ENCODE data around the gene KDSR. TPM values are rescaled to one million over a fixed set of nuclear protein-coding genes. Genes with fewer than 3 reads are reported as not detected.

KDSR gene
- total and polyA plus RNA-seq, 2 of the 13 experiments (the other 11 are each of a cell fraction or from before 2014, with no cell fraction given): 10.4 to 20.9 TPM

- intact Hi-C loops (cut with micrococcal nuclease; ENCODE audit: unreplicated experiment) (no loop called here), in situ Hi-C loops (cut with HindIII; ENCODE audit: extremely low pct_ligation_motif_present, low pct_unique_long_range_greater_than_20kb) (no loop called here)
- no peak overlapping the region for H3K4me3 ChIP-seq (replicated peaks in 1 of 3; ENCODE audit: insufficient read depth in 1 of 3, low read depth in 2 of 3, low read length in 3 of 3)
- H3K4me1 ChIP-seq (ENCODE audit: insufficient read depth, low read length): no peaks in the 10 kb centered on the region
- H3K79me2 ChIP-seq (ENCODE audit: insufficient read depth, low read length): no peaks in the 10 kb centered on the region
- H3K9ac ChIP-seq (ENCODE audit: insufficient read depth, low read depth, low read length): no peak overlapping the region
- no peaks in the 10 kb centered on the region for H3K9me3 ChIP-seq (ENCODE audit: low read length)
- no peak overlapping the region for H2AFZ ChIP-seq (ENCODE audit: low read length)
- ATAC-seq: no peak
- WGBS (ENCODE audit: low lambda C conversion rate): 20% methylated on average over 2 of the region's 2 CpGs
- no peaks in the 10 kb centered on the region for H3K36me3 ChIP-seq (replicated peaks in 1 of 2; ENCODE audit: control insufficient read depth in 1 of 2, insufficient read depth in 2 of 2, low read length in 2 of 2)
- no peak for TF ChIP-seq GMEB2 (CRISPR knock-in tag; IDR thresholded peaks at IDR 0.05; ENCODE audit: low read depth)
- TF ChIP-seq RFX3 (CRISPR knock-in tag; IDR thresholded peaks at IDR 0.05): no peak
- TF ChIP-seq ZNF34 (CRISPR knock-in tag; IDR thresholded peaks at IDR 0.05; ENCODE audit: borderline replicate concordance): no peak
- no peak for TF ChIP-seq U2AF1 (optimal IDR thresholded peaks at IDR 0.05; ENCODE audit: low read depth, low read length)
- TF ChIP-seq SNAPC2 (CRISPR knock-in tag; IDR thresholded peaks at IDR 0.05): no peak
- peaks cover 0 to 26% of the 10 kb centered on the region in 2 experiments; a peak in 4 of 5 replicates for H3K27me3 ChIP-seq (ENCODE audit: control insufficient read depth in 1 of 2, insufficient read depth in 2 of 2, low read length in 2 of 2)
- H4K20me1 ChIP-seq (ENCODE audit: insufficient read depth, low read length): no peaks in the 10 kb centered on the region
- CTCF ChIA-PET (ENCODE audit: low intra/inter-chr PET ratio, low total read pairs): no interaction called here
- H3K4me2 ChIP-seq (ENCODE audit: low read depth, low read length): no peak overlapping the region
- H3K27ac ChIP-seq (ENCODE audit: extremely low read length, insufficient read depth, low read length): no peak overlapping the region
- no peak for FAIRE-seq
- DNase-seq (ENCODE audit: low spot score): no peak
- BruUV-seq (replicated peaks): no TSS peak
- POLR2A ChIA-PET: no interaction called here
Observed at GRCh38 chr18:63307551-63308200, 59.3 kb downstream of the KDSR start.

GRCh38 chr18:63306819-63307550 is 60.0 kb downstream of the KDSR start:
- FAIRE-seq (no peak), ATAC-seq (no peak), DNase-seq (ENCODE audit: low spot score) (no peak)
- no peaks in the 10 kb centered on the region for H3K4me1 ChIP-seq (ENCODE audit: insufficient read depth, low read length)
- CTCF ChIA-PET (ENCODE audit: low intra/inter-chr PET ratio, low total read pairs): no interaction called here
- TF ChIP-seq ZNF12 (CRISPR knock-in tag; IDR thresholded peaks at IDR 0.05) (no peak), ZNF24 (IDR thresholded peaks at IDR 0.05) (no peak), ZMAT5 (CRISPR knock-in tag; IDR thresholded peaks at IDR 0.05; ENCODE audit: borderline replicate concordance, low read depth) (no peak), MATR3 (CRISPR knock-in tag; IDR thresholded peaks at IDR 0.05) (no peak), FOXP1 (IDR thresholded peaks at IDR 0.05) (no peak), FOXP1 (CRISPR knock-in tag; IDR thresholded peaks at IDR 0.05) (no peak), PAF1 (CRISPR knock-in tag; IDR thresholded peaks at IDR 0.05) (no peak), SNAI1 (CRISPR knock-in tag; IDR thresholded peaks at IDR 0.05; ENCODE audit: borderline replicate concordance) (no peak)
- no peaks in the 10 kb centered on the region for H3K9me3 ChIP-seq (ENCODE audit: low read length)
- H3K27ac ChIP-seq (ENCODE audit: extremely low read length, insufficient read depth, low read length): no peak overlapping the region
- H2AFZ ChIP-seq (ENCODE audit: low read length): no peak overlapping the region
- POLR2A ChIA-PET: no interaction called here
- H3K9ac ChIP-seq (ENCODE audit: insufficient read depth, low read depth, low read length): no peak overlapping the region
- H3K27me3 ChIP-seq (ENCODE audit: control insufficient read depth in 1 of 2, insufficient read depth in 2 of 2, low read length in 2 of 2): peaks cover 0 to 26% of the 10 kb centered on the region in 2 experiments; a peak in 4 of 5 replicates
- H3K36me3 ChIP-seq (replicated peaks in 1 of 2; ENCODE audit: control insufficient read depth in 1 of 2, insufficient read depth in 2 of 2, low read length in 2 of 2): no peaks in the 10 kb centered on the region
- BruUV-seq (replicated peaks): no TSS peak
- H3K79me2 ChIP-seq (ENCODE audit: insufficient read depth, low read length): no peaks in the 10 kb centered on the region
- no peak overlapping the region for H3K4me2 ChIP-seq (ENCODE audit: low read depth, low read length)
- no peaks in the 10 kb centered on the region for H4K20me1 ChIP-seq (ENCODE audit: insufficient read depth, low read length)
- H3K4me3 ChIP-seq (replicated peaks in 1 of 3; ENCODE audit: insufficient read depth in 1 of 3, low read depth in 2 of 3, low read length in 3 of 3): no peak overlapping the region
- intact Hi-C loops (cut with micrococcal nuclease; ENCODE audit: unreplicated experiment) (no loop called here), in situ Hi-C loops (cut with HindIII; ENCODE audit: extremely low pct_ligation_motif_present, low pct_unique_long_range_greater_than_20kb) (no loop called here)
- WGBS (ENCODE audit: low lambda C conversion rate): 24% methylated on average over 7 of the region's 7 CpGs

Measured in HepG2 (cell line).